ENCODE measurements around the gene TRMT112. TPM values are rescaled to one million over a fixed set of nuclear protein-coding genes. Genes with fewer than 3 reads are reported as not detected.

The TRMT112 gene
- polyA plus RNA-seq, 3 donors = 135 to 387 (median 213) TPM

- 57 to 90% (median 86%) methylated on average over 31 to 34 of the region's 34 CpGs for whole genome bisulfite sequencing, 3 donors
- no peak overlapping the region for H3K27ac ChIP-seq (ENCODE audit: low read depth, low read length)
These were observed 35.8 kb upstream of the TRMT112 start for GRCh38 chr11:64352995-64353714.

- H3K27ac ChIP-seq (ENCODE audit: low read depth, low read length) = no peak overlapping the region
- WGBS, 3 donors = 90 to 92% (median 92%) methylated on average over 32 to 33 of the region's 33 CpGs
These were observed 35.0 kb upstream of the TRMT112 start for GRCh38 chr11:64352099-64352994.

GRCh38 chr11:64351136-64351631 is 33.8 kb upstream of the TRMT112 start:
- no peak overlapping the region for H3K27ac ChIP-seq (ENCODE audit: low read depth, low read length)
- 87 to 94% (median 91%) methylated on average over 16 to 18 of the region's 18 CpGs for WGBS, 3 donors

- no peak overlapping the region for H3K27ac ChIP-seq (ENCODE audit: low read depth, low read length)
- WGBS, 3 donors = 86 to 93% (median 89%) methylated on average over 11 of the region's 11 CpGs
These were observed 32.0 kb upstream of the TRMT112 start for GRCh38 chr11:64349404-64349803.

- WGBS, 3 donors = 84 to 89% (median 87%) methylated on average over 7 of the region's 7 CpGs
- H3K27ac ChIP-seq (ENCODE audit: low read depth, low read length) = no peak overlapping the region
These were observed 31.6 kb upstream of the TRMT112 start for GRCh38 chr11:64349025-64349387.

- WGBS, 3 donors = 63 to 79% (median 65%) methylated on average over 13 to 14 of the region's 14 CpGs
- no peak overlapping the region for H3K27ac ChIP-seq (ENCODE audit: low read depth, low read length)
These were observed 31.1 kb upstream of the TRMT112 start for GRCh38 chr11:64348383-64349024.

GRCh38 chr11:64347193-64347867 is 30.0 kb upstream of the TRMT112 start:
- 76 to 89% (median 86%) methylated on average over 12 of the region's 12 CpGs for WGBS, 3 donors

GRCh38 chr11:64344787-64345186 is 27.4 kb upstream of the TRMT112 start:
- 94 to 95% (median 95%) methylated on average over 23 to 28 of the region's 28 CpGs for WGBS, 3 donors
- H3K27ac ChIP-seq (ENCODE audit: low read depth, low read length) = no peak overlapping the region

More at GRCh38 chr11:64347193-64347867, 30.0 kb upstream of the TRMT112 start:
- H3K27ac ChIP-seq (ENCODE audit: low read depth, low read length) = no peak overlapping the region

- no peak overlapping the region for H3K27ac ChIP-seq (ENCODE audit: low read depth, low read length)
- 78 to 88% (median 87%) methylated on average over 16 to 18 of the region's 18 CpGs for WGBS, 3 donors
These were observed 26.6 kb upstream of the TRMT112 start for GRCh38 chr11:64343767-64344559.

GRCh38 chr11:64342869-64343745 is 25.7 kb upstream of the TRMT112 start:
- WGBS, 3 donors = 64 to 69% (median 65%) methylated on average over 17 to 29 of the region's 29 CpGs
- H3K27ac ChIP-seq (ENCODE audit: low read depth, low read length) = no peak overlapping the region

GRCh38 chr11:64341851-64342791 is 24.8 kb upstream of the TRMT112 start:
- 18 to 23% (median 21%) methylated on average over 50 to 55 of the region's 55 CpGs for WGBS, 3 donors
- H3K27ac ChIP-seq (ENCODE audit: low read depth, low read length) = no peak overlapping the region

- no peak overlapping the region for H3K27ac ChIP-seq (ENCODE audit: low read depth, low read length)
- WGBS, 3 donors = 61 to 86% (median 68%) methylated on average over 18 to 21 of the region's 21 CpGs
These were observed 24.1 kb upstream of the TRMT112 start for GRCh38 chr11:64341429-64341828.

GRCh38 chr11:64340671-64341335 is 23.4 kb upstream of the TRMT112 start:
- no peak overlapping the region for H3K27ac ChIP-seq (ENCODE audit: low read depth, low read length)
- WGBS, 3 donors = 24 to 32% (median 29%) methylated on average over 28 to 33 of the region's 33 CpGs

- no peak within 1 kb of the TSS for H3K27ac ChIP-seq (ENCODE audit: low read depth, low read length)
- 44 to 87% (median 62%) methylated on average over 16 of the region's 16 CpGs for WGBS, 3 donors
These were observed 22.5 kb upstream of the TRMT112 start, which contains the start of gene CCDC88B for GRCh38 chr11:64339754-64340408. Gene CCDC88B, plus strand, starts transcription at chr11:64340204. Its CDS starts 63 bp downstream, at chr11:64340267.

- H3K27ac ChIP-seq (ENCODE audit: low read depth, low read length) = no peak overlapping the region
- WGBS, 3 donors = 51 to 72% (median 63%) methylated on average over 4 of the region's 4 CpGs
These were observed 21.9 kb upstream of the TRMT112 start for GRCh38 chr11:64339286-64339685.
